B cell (primary cell): ENCODE data around the gene ROBO2. TPM values are rescaled to one million over a fixed set of nuclear protein-coding genes. Genes with fewer than 3 reads are reported as not detected.

Experiments
- ATAC-seq: fragments of 200-7000 bp; cut with Tn5 transposase; one replicate; pipeline ENCODE4 v1.10.0; 2021; ENCODE audit warnings: low read depth, mild to moderate bottlenecking, moderate number of reproducible peaks, moderate library complexity
- CTCF ChIA-PET: fragments of 350-600 bp; sonication (Branson Sonifier 250); formaldehyde crosslinking; loops from one replicate; lab custom pipeline; 2021; ENCODE audit warnings: antibody characterized with exemption, inconsistent platforms; lab: Charles Lee
- POLR2A ChIA-PET: fragments of 350-600 bp; sonication (Branson Sonifier 250); formaldehyde crosslinking; loops from one replicate; lab custom pipeline; 2021; ENCODE audit warnings: antibody characterized with exemption; lab: Charles Lee
- DNase-seq: peaks from one replicate; pipeline ENCODE4 v3.0.0; 2013
- H2AFZ ChIP-seq: 2 replicates; pipeline ENCODE4 v1.6.1; 2012; ENCODE audit warnings: mild to moderate bottlenecking, low read depth, low read length; ENCODE audit not compliant: insufficient read depth, poor library complexity, severe bottlenecking
- H3K27ac ChIP-seq, 2 donors: 1 replicate in 1 of 2; 2 replicates in 1 of 2; pipeline ENCODE4 v1.5.1; 2012 to 2013; ENCODE audit warnings: low read length in 2 of 2, mild to moderate bottlenecking in 2 of 2, moderate library complexity in 1 of 2
- H3K27me3 ChIP-seq, 4 experiments: fragments of 200-600 bp in 1 of 4; sonication (generic) in 1 of 4; replicated peaks in 1 of 4; 1 replicate in 2 of 4; 2 replicates in 2 of 4; pipeline versions ENCODE4 v1.6.1 to v1.7.0; 2013 to 2016; ENCODE audit warnings: low read length in 3 of 4, mild to moderate bottlenecking in 2 of 4, mixed read lengths in 1 of 4, moderate library complexity in 1 of 4; ENCODE audit not compliant: insufficient read depth in 4 of 4, control insufficient read depth in 3 of 4; ENCODE audit errors: control extremely low read depth in 1 of 4
- H3K36me3 ChIP-seq, 2 experiments: replicated peaks in 1 of 2; 1 replicate in 1 of 2; 2 replicates in 1 of 2; pipeline versions ENCODE4 v1.6.1 to v1.7.1; 2013; ENCODE audit warnings: low read length in 1 of 2; ENCODE audit not compliant: insufficient read depth in 2 of 2, control insufficient read depth in 1 of 2; ENCODE audit errors: control extremely low read depth in 1 of 2, extremely low read depth in 1 of 2
- H3K4me1 ChIP-seq, 2 donors: fragments of 200-600 bp in 1 of 2; sonication (generic) in 1 of 2; 1 replicate in 1 of 2; 2 replicates in 1 of 2; pipeline versions ENCODE4 v1.5.1 to v1.6.1; 2013 to 2017; ENCODE audit warnings: low read length in 2 of 2; ENCODE audit not compliant: control insufficient read depth in 2 of 2, insufficient read depth in 2 of 2
- H3K4me2 ChIP-seq: replicated peaks from 2 replicates; pipeline ENCODE3; 2012; ENCODE audit warnings: mild to moderate bottlenecking, low read depth, low read length; ENCODE audit not compliant: poor library complexity, severe bottlenecking
- H3K4me3 ChIP-seq, 5 experiments: fragments of 200-600 bp in 1 of 5; sonication (generic) in 1 of 5; 1 replicate in 3 of 5; 2 replicates in 2 of 5; pipeline versions ENCODE4 v1.5.1 to v1.7.0; 2011 to 2016; ENCODE audit warnings: low read length in 4 of 5, mild to moderate bottlenecking in 4 of 5, low read depth in 2 of 5, control low read depth in 1 of 5, moderate library complexity in 1 of 5; ENCODE audit not compliant: insufficient read depth in 1 of 5; ENCODE audit errors: control extremely low read depth in 1 of 5, extremely low read depth in 1 of 5
- H3K79me2 ChIP-seq: fragments of 200-600 bp; sonication (generic); one replicate; pipeline ENCODE4 v1.6.0; 2016; ENCODE audit warnings: low read length; ENCODE audit not compliant: control insufficient read depth, insufficient read depth
- H3K9ac ChIP-seq: fragments of 200-600 bp; sonication (generic); 2 replicates; pipeline ENCODE4 v1.6.1; 2017; ENCODE audit warnings: mild to moderate bottlenecking, low read length, moderate library complexity
- H3K9me3 ChIP-seq, 3 donors: one replicate each; pipeline versions ENCODE4 v1.6.1 to v1.7.1; 2013; ENCODE audit warnings: low read length in 2 of 3; ENCODE audit not compliant: control insufficient read depth in 2 of 3, insufficient read depth in 1 of 3; ENCODE audit errors: control extremely low read depth in 1 of 3
- H4K20me1 ChIP-seq: 2 replicates; pipeline ENCODE4 v1.6.0; 2012; ENCODE audit warnings: mild to moderate bottlenecking, low read length; ENCODE audit not compliant: insufficient read depth, control insufficient read depth, poor library complexity, severe bottlenecking
- H3K27ac Mint-ChIP-seq: one replicate; pipeline ENCODE4 v1.8.0; 2021; ENCODE audit warnings: mixed read lengths
- H3K27me3 Mint-ChIP-seq: one replicate; pipeline ENCODE4 v1.8.0; 2021; ENCODE audit warnings: mixed read lengths
- H3K4me1 Mint-ChIP-seq: one replicate; pipeline ENCODE4 v1.8.0; 2021; ENCODE audit warnings: mixed read lengths
- H3K4me3 Mint-ChIP-seq: one replicate; pipeline ENCODE4 v1.8.0; 2021; ENCODE audit warnings: mixed read lengths
- H3K9me3 Mint-ChIP-seq: one replicate; pipeline ENCODE4 v1.8.0; 2022; ENCODE audit warnings: mixed read lengths; ENCODE audit not compliant: insufficient read depth
- EZH2 ChIP-seq: IDR thresholded peaks from 2 replicates; pipeline ENCODE4 v1.6.1; 2012; ENCODE audit warnings: borderline replicate concordance, low read depth, mild to moderate bottlenecking, moderate library complexity, low read length; ENCODE audit not compliant: insufficient read depth, poor library complexity, severe bottlenecking
- WGBS: methylation state at CpG from one replicate; pipeline ENCODE4 v1.1.5; 2013; ENCODE audit warnings: missing lambda C conversion rate; ENCODE audit not compliant: insufficient coverage; 5-methylcytosine and 5-hydroxymethylcytosine counted together
- intact Hi-C: fragments of 100-400 bp; cut with micrococcal nuclease; formaldehyde crosslinking; loops from one replicate; pipeline ENCODE4 v1.10.0; 2022
- polyA plus RNA-seq: library from polyadenylated mRNA; depleted of rRNA; stranded (reverse); fragments of >200 nt; gene quantifications from 2 replicates; pipeline ENCODE4 v1.2.3, GENCODE V29; 2012
- total RNA-seq, 2 donors: library from RNA; stranded (reverse); fragments of 120-200 nt in 1 of 2; gene quantifications; 1 replicate in 1 of 2; 2 replicates in 1 of 2; pipeline versions ENCODE4 v1.2.3 to v1.2.4, GENCODE V29; 2013 to 2022
- TF ChIP-seq, protein P1 (sequence below): fragments of 200-600 bp; IDR thresholded peaks from one replicate; pipeline ENCODE4 v1.8.0; 2022; ENCODE audit warnings: antibody characterized with exemption, mild to moderate bottlenecking

The ROBO2 gene
- total and polyA plus RNA-seq, 2 donors (not counting 1 experiment from before 2014, with no cell fraction given), result not detected

DNA sequence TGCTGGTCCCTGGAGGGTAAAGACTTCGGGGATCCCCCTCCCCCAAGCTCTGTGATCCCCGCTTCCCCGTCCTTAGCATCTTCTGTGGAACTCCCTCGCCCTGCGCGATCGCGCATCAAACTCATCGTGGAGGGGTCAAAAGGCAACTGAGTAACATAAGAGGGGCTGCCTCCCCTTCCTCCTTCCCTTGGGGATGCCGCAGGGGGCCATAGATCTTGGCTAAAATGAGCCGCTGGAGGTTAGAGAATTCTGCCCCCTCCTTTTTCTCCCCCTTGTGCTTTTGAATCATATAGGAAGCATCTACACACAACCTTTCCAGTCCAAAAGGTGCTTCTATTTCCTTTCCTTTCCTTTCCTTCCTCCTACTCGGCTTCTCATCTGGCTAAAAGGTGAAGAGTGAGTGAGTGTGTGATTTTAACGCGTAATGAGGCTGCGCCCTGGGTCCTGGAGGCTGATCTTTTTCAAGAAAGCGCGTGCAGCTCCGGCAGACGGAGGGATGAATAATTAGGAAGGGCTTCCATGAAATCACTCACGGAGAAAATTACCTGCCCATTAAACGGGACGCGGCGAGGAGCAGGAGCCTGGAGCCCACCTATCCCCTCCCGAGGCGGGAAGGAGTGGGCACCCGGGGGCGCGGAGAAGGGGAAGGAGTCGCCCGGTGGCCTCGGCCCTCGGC is 831 bp upstream of the ROBO2 start:
- no peak overlapping the region for H3K4me2 ChIP-seq
- H3K4me3 ChIP-seq, result no peak overlapping the region
- Mint-ChIP-seq H3K9me3 (no peaks in the 10 kb centered on the region), H3K27ac (no peak overlapping the region), H3K4me1 (no peaks in the 10 kb centered on the region), H3K27me3 (peaks cover 17% of the 10 kb centered on the region), H3K4me3 (no peak overlapping the region)
- no peaks in the 10 kb centered on the region for H4K20me1 ChIP-seq
- ChIA-PET CTCF (no interaction called here), POLR2A (no interaction called here)
- DNase-seq, result no peak
- no peaks in the 10 kb centered on the region for H3K79me2 ChIP-seq
- H3K9ac ChIP-seq, result no peak overlapping the region
- peaks cover 0 to 23% (median 10%) of the 10 kb centered on the region in 4 experiments for H3K27me3 ChIP-seq
- 7% methylated on average over 13 of the region's 33 CpGs for WGBS
- no peaks in the 10 kb centered on the region for H3K36me3 ChIP-seq
- TF ChIP-seq EZH2, result no peak
- TF ChIP-seq, protein P1, sequence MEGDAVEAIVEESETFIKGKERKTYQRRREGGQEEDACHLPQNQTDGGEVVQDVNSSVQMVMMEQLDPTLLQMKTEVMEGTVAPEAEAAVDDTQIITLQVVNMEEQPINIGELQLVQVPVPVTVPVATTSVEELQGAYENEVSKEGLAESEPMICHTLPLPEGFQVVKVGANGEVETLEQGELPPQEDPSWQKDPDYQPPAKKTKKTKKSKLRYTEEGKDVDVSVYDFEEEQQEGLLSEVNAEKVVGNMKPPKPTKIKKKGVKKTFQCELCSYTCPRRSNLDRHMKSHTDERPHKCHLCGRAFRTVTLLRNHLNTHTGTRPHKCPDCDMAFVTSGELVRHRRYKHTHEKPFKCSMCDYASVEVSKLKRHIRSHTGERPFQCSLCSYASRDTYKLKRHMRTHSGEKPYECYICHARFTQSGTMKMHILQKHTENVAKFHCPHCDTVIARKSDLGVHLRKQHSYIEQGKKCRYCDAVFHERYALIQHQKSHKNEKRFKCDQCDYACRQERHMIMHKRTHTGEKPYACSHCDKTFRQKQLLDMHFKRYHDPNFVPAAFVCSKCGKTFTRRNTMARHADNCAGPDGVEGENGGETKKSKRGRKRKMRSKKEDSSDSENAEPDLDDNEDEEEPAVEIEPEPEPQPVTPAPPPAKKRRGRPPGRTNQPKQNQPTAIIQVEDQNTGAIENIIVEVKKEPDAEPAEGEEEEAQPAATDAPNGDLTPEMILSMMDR, result no peak
- ATAC-seq, result no peak
- no peak overlapping the region for H2AFZ ChIP-seq
- no peak overlapping the region for H3K27ac ChIP-seq
- H3K4me1 ChIP-seq, result no peaks in the 10 kb centered on the region
- H3K9me3 ChIP-seq, result peaks cover 0 to 6% (median 3%) of the 10 kb centered on the region in 3 donors
- intact Hi-C loops, result no loop called here

DNA sequence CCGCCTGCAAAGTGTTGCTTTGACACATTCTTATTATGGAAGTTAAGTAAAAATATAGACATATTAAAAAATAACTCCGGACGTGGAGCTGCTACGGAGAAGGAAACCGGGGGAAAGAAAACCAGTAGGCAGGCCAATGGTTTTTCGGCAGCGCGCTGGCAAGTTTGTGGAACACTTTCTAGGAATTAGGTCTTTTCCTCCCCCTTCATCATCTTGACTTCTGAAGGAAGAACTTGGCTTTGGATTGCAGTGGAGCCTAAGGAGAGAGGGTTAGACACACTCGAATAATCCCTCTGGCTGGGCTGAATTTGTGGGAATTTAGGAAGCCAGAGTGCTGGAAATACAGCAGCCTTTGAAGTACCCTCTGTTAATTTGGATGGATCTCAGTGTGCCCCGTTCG is 317 bp downstream of the ROBO2 start:
- Histone ChIP-seq H3K4me3 (no peak overlapping the region), H3K4me2 (no peak overlapping the region), H2AFZ (no peak overlapping the region), H3K79me2 (no peaks in the 10 kb centered on the region), H3K27ac (no peak overlapping the region), H4K20me1 (no peaks in the 10 kb centered on the region), H3K27me3 (peaks cover 0 to 23% (median 10%) of the 10 kb centered on the region in 4 experiments), H3K9ac (no peak overlapping the region), H3K36me3 (no peaks in the 10 kb centered on the region), H3K4me1 (no peaks in the 10 kb centered on the region), H3K9me3 (peaks cover 0 to 6% (median 3%) of the 10 kb centered on the region in 3 donors)
- CTCF ChIA-PET, result no interaction called here
- 0% methylated on average over 6 of the region's 11 CpGs for WGBS
- POLR2A ChIA-PET, result no interaction called here
- ATAC-seq, result no peak
- no peak for TF ChIP-seq EZH2
- TF ChIP-seq, protein P1, result no peak
- DNase-seq, result no peak
- H3K27me3 Mint-ChIP-seq, result peaks cover 17% of the 10 kb centered on the region
- H3K9me3 Mint-ChIP-seq, result no peaks in the 10 kb centered on the region
- H3K4me3 Mint-ChIP-seq, result no peak overlapping the region
- no peaks in the 10 kb centered on the region for H3K4me1 Mint-ChIP-seq
- intact Hi-C loops, result no loop called here
- H3K27ac Mint-ChIP-seq, result no peak overlapping the region
